H1 (cell line): Measurements from ENCODE around the gene PPIAL4G. TPM values are rescaled to one million over a fixed set of nuclear protein-coding genes. Genes with fewer than 3 reads are reported as not detected.

ENCODE experiments used
- CHD7 ChIP-seq: fragments of 300-600 bp; sonication (generic); IDR thresholded peaks from 2 replicates; pipeline ENCODE4 v1.7.1; 2012; ENCODE audit warnings: low read length, moderate library complexity, mild to moderate bottlenecking, inconsistent platforms; ENCODE audit not compliant: insufficient replicate concordance
- PHF8 ChIP-seq: fragments of 200-600 bp; sonication (generic); conservative IDR thresholded peaks from 2 replicates; pipeline ENCODE4 v1.7.1; 2012; ENCODE audit warnings: low read depth, mild to moderate bottlenecking, inconsistent platforms, low read length, moderate library complexity
- polyA plus RNA-seq, 7 experiments: library from polyadenylated mRNA; depleted of rRNA in 3 of 7; stranded (reverse) in 5 of 7; unstranded in 2 of 7; fragments of >200 nt in 5 of 7; fragments of 200-250 nt in 2 of 7; gene quantifications; 1 replicate in 5 of 7; 2 replicates in 1 of 7; 4 replicates in 1 of 7; pipeline versions ENCODE4 v1.2.1 to v1.2.3, GENCODE V29; 2011 to 2013; ENCODE audit warnings: missing spikeins in 2 of 7, mixed read lengths in 2 of 7
- total RNA-seq: library from RNA; stranded (reverse); fragmentation: NEBNext Ultra II Directional; extraction: Animal tissue kit (Norgen Biotek cat#: 25700); gene quantifications from 2 replicates; pipeline ENCODE4 v1.2.1, GENCODE V29; 2021
- TF ChIP-seq, protein P1 (sequence below): IDR thresholded peaks from 2 replicates; pipeline ENCODE4 v1.6.1; 2012; ENCODE audit warnings: inconsistent platforms

The PPIAL4G gene
- total and polyA plus RNA-seq, 2 of the 8 experiments (the other 6 are each of a cell fraction or from before 2014, with no cell fraction given) = not detected

- TF ChIP-seq CHD7 (peak; percentile 33), PHF8 (0 out of 2 replicates have a peak, but pooled peaks have one; percentile 17)
- TF ChIP-seq, protein P1, sequence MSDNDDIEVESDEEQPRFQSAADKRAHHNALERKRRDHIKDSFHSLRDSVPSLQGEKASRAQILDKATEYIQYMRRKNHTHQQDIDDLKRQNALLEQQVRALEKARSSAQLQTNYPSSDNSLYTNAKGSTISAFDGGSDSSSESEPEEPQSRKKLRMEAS = peak; percentile 19; the same call in 1 of the 2 replicates
Observed at GRCh38 chr1:148522561-148523204, 39.6 kb upstream of the PPIAL4G start (continued).
